Neuron (in vitro differentiated cells): ENCODE results near the gene PKNOX2.
A peak's percentile ranks its signal among the peaks of the same experiment; 100 is the strongest.

Experiments
- H2AFZ ChIP-seq: one replicate; pipeline ENCODE4 v1.6.1; 2013; ENCODE audit warnings: low read depth, mild to moderate bottlenecking, inconsistent platforms, low read length, moderate library complexity
- H3K27me3 ChIP-seq: one replicate; pipeline ENCODE4 v1.6.1; 2013; ENCODE audit warnings: low read length; ENCODE audit not compliant: insufficient read depth
- H3K36me3 ChIP-seq: one replicate; pipeline ENCODE4 v1.6.1; 2013; ENCODE audit warnings: low read length; ENCODE audit not compliant: insufficient read depth
- H3K4me1 ChIP-seq: one replicate; pipeline ENCODE4 v1.6.1; 2013; ENCODE audit warnings: low read length; ENCODE audit not compliant: insufficient read depth
- H3K4me3 ChIP-seq: 2 replicates; pipeline ENCODE4 v1.5.1; 2013; ENCODE audit warnings: mild to moderate bottlenecking, low read length, moderate library complexity
- H3K9me3 ChIP-seq: one replicate; pipeline ENCODE4 v1.6.1; 2013; ENCODE audit warnings: low read length

Gene PKNOX2

DNA sequence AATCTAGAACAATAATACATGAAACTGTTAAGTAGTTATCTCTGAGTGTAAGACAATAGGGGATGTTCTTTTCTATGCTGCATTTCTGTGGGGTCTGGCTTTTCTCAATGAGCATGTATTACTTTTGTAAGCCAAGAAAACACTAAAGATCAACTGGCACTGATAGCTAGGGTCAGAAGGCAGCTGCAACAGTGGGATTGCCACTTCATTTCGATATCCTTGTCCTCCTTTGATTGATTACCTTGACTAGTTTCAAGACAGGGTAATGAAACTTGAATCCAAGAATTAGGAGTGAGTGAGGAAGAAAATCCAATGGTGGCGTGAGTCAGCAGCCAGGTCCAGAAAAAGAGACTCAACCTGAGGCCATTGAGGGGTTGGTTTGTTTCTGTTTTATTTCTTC, 285.0 kb downstream of the PKNOX2 start:
- Histone ChIP-seq H3K4me1 (peaks cover 25% of the 10 kb centered on the region), H2AFZ (no peak overlapping the region), H3K4me3 (no peak overlapping the region), H3K9me3 (no peaks in the 10 kb centered on the region), H3K36me3 (peaks cover 43% of the 10 kb centered on the region), H3K27me3 (no peaks in the 10 kb centered on the region)

DNA sequence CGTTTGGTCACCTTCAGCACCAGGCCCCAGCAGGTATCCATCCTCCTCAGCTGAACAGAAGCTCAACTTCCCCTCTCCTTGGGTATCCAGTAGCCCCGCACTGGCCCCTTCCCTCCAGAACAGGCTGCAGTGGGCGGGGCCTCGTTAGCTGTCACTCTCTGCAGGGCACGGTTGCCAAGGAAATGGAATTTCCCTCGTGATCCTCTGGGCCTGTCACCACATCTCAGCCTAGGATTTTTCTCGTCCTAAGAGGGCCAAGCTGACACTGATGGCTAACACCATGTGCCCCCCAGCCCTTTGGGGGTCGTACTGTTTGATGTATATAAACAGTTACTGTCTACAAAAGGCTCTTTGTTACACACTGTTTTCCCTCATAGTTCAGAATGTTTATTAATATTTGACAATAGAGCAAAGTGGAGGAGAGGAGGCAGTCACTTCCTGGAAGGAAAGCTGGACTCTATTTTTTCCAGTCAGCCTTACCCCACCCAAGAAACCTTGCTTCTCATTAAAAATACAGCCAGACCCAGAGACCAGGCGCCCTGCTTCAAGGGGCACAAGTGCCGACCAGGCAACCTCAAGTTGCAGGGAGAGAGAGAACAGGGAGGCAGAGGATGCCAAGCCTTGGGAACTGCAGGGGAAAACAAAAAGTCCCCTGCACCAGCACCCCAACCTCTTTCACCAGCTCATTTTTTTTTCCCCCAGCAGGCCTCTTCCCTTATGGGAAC, 287.0 kb downstream of the PKNOX2 start:
- peaks cover 21% of the 10 kb centered on the region for H3K4me1 ChIP-seq
- no peak overlapping the region for H2AFZ ChIP-seq
- no peaks in the 10 kb centered on the region for H3K9me3 ChIP-seq
- no peak overlapping the region for H3K4me3 ChIP-seq
- peaks cover 38% of the 10 kb centered on the region for H3K36me3 ChIP-seq
- H3K27me3 ChIP-seq, result no peaks in the 10 kb centered on the region

DNA sequence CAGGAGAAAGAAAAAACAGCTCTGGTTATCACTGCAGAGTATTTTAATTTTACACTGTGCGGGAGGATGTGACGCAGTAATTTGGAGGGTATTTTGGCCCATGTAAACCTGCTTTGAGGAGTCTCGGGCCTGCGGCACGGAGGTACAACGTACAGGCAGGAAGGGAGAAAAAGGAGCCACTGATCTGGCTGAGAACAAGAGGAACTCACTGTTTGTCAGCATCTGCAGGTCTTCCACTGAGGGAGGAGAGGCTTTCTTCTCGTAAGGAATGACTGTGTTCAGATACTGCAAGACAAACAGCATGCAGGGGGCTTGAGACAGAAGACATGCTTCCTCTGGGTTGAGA, 287.5 kb downstream of the PKNOX2 start:
- Histone ChIP-seq H3K9me3 (no peaks in the 10 kb centered on the region), H3K36me3 (peaks cover 35% of the 10 kb centered on the region), H3K4me3 (no peak overlapping the region)

GRCh38 chr11:125454047-125454446, 289.5 kb downstream of the PKNOX2 start:
- Histone ChIP-seq H3K4me1 (peaks cover 34% of the 10 kb centered on the region), H3K9me3 (no peaks in the 10 kb centered on the region), H2AFZ (no peak overlapping the region), H3K4me3 (no peak overlapping the region), H3K27me3 (no peaks in the 10 kb centered on the region), H3K36me3 (peaks cover 33% of the 10 kb centered on the region)

More for the DNA sequence above, 287.5 kb downstream of the PKNOX2 start:
- Histone ChIP-seq H3K4me1 (peaks cover 21% of the 10 kb centered on the region), H2AFZ (no peak overlapping the region), H3K27me3 (no peaks in the 10 kb centered on the region)

DNA sequence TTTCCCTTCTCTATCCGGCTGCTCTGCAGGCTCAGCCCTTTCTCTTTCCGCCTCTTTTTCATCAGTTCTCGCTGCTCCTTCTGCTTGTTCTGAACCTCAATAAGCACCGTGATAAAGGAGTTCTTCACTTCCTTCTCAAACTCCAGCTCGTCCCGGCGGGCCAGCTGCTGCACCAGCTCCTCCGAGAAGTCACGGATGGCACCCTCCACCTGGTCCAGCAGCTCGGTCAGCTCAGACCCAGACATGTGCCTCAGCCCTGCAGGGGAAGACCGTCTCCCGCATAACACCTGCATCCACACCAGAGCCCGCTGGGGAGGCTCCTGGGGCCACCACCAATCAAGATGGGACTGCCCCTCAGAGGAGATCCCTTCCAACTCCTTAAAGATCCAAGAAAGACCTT, 291.3 kb downstream of the PKNOX2 start:
- H3K9me3 ChIP-seq, result no peaks in the 10 kb centered on the region
- no peaks in the 10 kb centered on the region for H3K27me3 ChIP-seq
- H2AFZ ChIP-seq, result no peak overlapping the region
- H3K36me3 ChIP-seq, result peaks cover 25% of the 10 kb centered on the region
- no peak overlapping the region for H3K4me3 ChIP-seq
- peaks cover 31% of the 10 kb centered on the region for H3K4me1 ChIP-seq

DNA sequence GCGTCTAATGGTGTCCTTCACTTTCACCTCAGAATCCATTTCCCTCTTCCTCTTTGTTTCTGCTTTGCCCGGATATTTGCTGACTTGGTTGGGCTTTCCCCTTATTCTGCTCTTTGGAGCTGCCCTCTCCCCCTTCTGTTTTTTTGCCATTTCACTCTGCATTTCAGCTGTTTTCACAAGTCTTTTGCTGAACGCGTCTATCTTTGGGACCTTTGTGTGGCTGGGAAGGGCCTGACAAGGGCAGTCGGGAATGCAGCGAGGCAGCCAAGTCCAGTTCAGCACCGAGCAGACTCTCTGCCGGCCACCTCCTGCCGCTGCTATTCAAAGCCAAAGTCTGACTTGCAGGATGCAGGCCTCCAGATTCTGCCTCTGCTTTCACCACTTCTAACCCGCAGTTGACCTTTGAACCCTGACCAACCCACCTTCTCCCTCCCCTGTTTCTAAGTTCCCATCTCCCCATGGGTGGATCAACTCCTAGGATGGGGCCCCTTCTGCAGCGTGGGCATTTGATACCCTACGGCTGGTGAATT, 293.3 kb downstream of the PKNOX2 start:
- no peaks in the 10 kb centered on the region for H3K27me3 ChIP-seq
- peak overlapping the region; percentile 14 for H3K4me3 ChIP-seq
- H3K4me1 ChIP-seq, result peaks cover 13% of the 10 kb centered on the region
- peaks cover 36% of the 10 kb centered on the region for H3K36me3 ChIP-seq
- H3K9me3 ChIP-seq, result no peaks in the 10 kb centered on the region
- H2AFZ ChIP-seq, result peak overlapping the region; percentile 21

DNA sequence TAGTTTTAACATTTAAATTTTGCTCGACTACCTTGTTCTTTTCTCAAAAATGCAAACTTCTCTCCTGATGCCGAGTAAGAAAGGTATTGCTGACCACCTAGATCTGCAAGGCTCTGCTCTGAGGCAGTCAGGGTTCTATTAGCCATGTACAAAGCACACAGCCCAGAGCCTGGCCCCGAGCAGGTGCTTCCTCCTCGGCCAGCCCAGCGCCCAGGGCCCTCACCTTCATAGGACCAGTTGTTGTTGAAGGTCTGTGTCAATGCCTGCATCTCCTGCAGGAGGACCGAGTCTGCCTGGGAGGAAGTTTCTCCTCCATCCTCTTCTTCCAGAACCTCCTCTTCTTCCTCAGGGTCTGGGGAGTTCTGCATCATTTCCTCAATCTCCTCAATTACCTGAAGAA, 295.7 kb downstream of the PKNOX2 start:
- peaks cover 41% of the 10 kb centered on the region for H3K36me3 ChIP-seq
- H3K27me3 ChIP-seq, result no peaks in the 10 kb centered on the region
- peaks cover 14% of the 10 kb centered on the region for H3K4me1 ChIP-seq
- no peaks in the 10 kb centered on the region for H3K9me3 ChIP-seq
- H3K4me3 ChIP-seq, result no peak overlapping the region
- no peak overlapping the region for H2AFZ ChIP-seq

GRCh38 chr11:125463590-125464269, 299.2 kb downstream of the PKNOX2 start:
- Histone ChIP-seq H3K4me1 (peaks cover 3% of the 10 kb centered on the region), H3K4me3 (no peak overlapping the region), H2AFZ (no peak overlapping the region), H3K9me3 (no peaks in the 10 kb centered on the region), H3K36me3 (peaks cover 40% of the 10 kb centered on the region), H3K27me3 (no peaks in the 10 kb centered on the region)

DNA sequence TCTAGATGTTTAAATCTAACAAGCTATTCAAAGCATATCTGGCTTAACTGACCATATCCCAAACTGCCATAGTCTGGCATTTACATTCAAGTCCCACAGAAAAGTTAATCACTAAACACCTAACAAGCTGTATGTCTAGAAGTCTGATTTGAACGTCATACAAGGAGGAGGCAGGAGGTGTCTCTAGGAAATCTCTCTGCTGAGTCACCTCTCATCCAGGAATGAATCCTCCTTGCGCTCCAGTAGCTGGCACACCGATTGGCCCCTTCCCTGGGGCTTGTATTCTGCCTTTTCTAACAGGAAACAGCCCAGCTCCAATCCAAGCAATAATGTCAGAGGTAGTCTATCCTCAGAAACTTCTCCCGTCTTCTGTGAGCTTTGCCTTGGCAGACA, 299.7 kb downstream of the PKNOX2 start:
- Histone ChIP-seq H3K4me3 (no peak overlapping the region), H3K9me3 (no peaks in the 10 kb centered on the region), H2AFZ (no peak overlapping the region), H3K36me3 (peaks cover 39% of the 10 kb centered on the region), H3K27me3 (no peaks in the 10 kb centered on the region), H3K4me1 (peaks cover 3% of the 10 kb centered on the region)

GRCh38 chr11:125464666-125465065, 300.1 kb downstream of the PKNOX2 start:
- no peak overlapping the region for H3K4me3 ChIP-seq
- H3K36me3 ChIP-seq, result peaks cover 40% of the 10 kb centered on the region
- no peaks in the 10 kb centered on the region for H3K27me3 ChIP-seq
- peaks cover 3% of the 10 kb centered on the region for H3K4me1 ChIP-seq
- no peak overlapping the region for H2AFZ ChIP-seq
- H3K9me3 ChIP-seq, result no peaks in the 10 kb centered on the region

DNA sequence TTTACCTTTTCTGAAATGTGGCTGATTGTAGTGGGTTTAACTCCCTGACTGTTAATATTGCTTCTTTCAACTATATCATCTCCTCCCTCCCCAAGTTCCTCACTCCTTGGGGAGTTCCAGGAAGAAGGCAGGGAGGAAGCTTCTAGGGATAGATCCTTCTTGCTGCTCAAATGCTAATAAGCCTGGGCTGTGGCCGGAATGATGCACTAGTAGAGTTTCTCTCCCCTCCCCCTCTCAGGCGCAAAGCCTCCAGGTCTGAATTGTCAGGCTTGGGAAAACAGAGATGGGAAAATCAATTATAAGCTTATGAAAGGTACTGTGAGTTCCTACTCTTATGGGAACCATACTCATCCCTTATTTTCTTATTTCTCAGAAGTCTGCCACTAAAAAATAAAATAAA, 300.7 kb downstream of the PKNOX2 start:
- Histone ChIP-seq H3K27me3 (no peaks in the 10 kb centered on the region), H3K36me3 (peaks cover 44% of the 10 kb centered on the region), H2AFZ (no peak overlapping the region), H3K4me1 (peaks cover 3% of the 10 kb centered on the region), H3K9me3 (no peaks in the 10 kb centered on the region), H3K4me3 (no peak overlapping the region)

DNA sequence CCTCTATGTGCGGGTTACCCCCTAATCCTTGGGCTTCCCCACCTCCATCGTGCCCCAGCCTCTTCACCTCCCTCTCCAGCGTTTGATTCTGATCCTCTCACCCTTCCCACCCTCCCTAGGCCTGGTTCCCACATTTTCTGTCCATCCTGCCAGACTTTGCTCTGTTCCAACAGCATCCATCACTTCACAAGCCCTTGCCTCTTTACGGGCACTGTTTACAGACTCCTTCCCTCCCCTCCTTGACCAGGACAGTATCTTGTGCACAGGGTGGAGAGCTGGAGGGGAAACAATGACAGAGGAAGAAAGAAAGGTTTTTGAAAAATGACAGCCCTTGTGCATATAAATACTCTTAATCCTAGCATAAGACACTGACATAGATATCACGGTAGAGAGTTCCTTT, 301.1 kb downstream of the PKNOX2 start:
- no peak overlapping the region for H3K4me3 ChIP-seq
- no peak overlapping the region for H2AFZ ChIP-seq
- H3K4me1 ChIP-seq, result peaks cover 3% of the 10 kb centered on the region
- H3K9me3 ChIP-seq, result no peaks in the 10 kb centered on the region
- no peaks in the 10 kb centered on the region for H3K27me3 ChIP-seq
- H3K36me3 ChIP-seq, result peaks cover 44% of the 10 kb centered on the region

DNA sequence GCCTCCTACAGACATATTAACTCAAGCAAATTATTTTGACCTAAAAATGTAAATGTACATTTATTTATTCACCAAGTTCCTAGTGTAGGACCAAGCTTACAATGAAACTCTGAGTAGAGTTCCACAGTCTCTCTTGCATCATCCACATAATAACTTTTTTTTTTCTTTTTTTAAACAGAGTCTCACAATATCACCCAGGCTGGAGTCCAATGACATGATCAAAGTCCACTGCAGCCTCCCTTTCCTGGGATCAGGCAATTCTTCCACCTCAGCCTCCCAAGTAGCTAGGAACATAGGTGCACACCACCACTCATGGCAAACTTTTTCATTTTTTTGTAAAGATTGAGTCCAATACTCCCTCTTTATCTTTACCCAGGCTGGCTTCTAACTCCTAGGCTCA, 303.5 kb downstream of the PKNOX2 start:
- Histone ChIP-seq H3K4me1 (peaks cover 3% of the 10 kb centered on the region), H3K9me3 (no peaks in the 10 kb centered on the region), H3K4me3 (no peak overlapping the region), H3K27me3 (no peaks in the 10 kb centered on the region), H2AFZ (no peak overlapping the region), H3K36me3 (peaks cover 36% of the 10 kb centered on the region)
